Measurements from ENCODE around the gene HOMEZ.
A peak's percentile ranks its signal among the peaks of the same experiment; 100 is the strongest.
"Not testable (repeated sequence)": the region's sequence is repeated elsewhere in the genome, so short reads cannot be mapped to it uniquely, and the experiment has no call there.

The HOMEZ gene

DNA sequence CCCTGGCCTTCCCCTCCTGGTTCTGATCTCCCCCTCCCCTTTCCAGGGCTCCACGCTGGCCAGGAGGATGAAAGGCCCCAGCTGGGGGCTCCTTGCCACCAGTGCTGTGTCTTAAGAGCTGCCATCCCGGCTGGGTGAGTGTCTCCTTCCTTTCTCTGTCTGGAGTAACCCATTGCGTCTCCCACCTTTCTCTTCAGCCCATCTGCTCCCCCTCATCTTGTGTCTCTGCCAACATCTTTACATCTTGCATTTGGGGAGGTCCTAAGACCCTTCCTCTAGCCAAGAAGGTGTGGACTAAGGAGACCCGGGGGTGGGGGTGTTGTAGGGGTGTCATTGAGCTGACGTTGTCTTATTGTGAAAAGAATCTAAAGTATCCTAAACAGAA lies 21.2 kb upstream of the HOMEZ start:
- DNase-seq = no peak

DNA sequence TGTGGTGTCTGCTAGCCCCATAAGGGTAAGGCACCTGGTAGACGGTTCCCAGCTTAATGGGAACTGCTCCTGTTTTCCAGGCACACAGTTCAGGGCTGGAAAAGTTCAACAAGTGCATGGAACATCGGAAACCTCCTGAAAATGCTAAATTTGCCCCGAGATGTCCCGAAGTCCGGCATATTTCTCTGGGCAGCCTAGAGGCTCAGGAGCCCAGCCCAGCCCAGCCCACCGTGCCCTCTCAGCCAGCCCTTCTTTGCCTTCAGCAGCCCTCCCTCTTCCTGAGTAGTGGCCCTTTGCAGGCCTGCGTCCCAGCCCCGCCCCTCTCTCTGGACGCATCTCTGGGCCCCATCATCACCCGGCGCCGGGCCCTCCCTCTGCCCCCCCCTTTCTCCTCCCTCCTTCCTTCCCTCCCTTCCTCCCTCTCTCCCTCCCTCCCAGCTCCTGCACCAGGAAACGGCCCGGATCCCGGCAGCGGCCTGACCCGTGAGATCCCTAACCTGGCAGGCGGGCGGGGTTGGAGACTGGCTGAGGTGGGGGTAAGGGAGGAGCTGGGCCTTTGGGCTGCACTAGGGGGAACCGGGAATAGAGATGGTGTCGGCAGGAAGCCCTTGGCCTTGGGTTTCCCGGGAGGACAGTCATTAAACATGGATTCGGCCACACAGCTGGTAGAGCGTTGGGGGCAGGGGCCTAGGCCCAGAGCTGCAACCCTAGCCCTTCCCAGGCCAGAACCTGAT lies 20.6 kb upstream of the HOMEZ start, which contains the start of gene BCL2L2:
TSS of gene BCL2L2 (plus strand) at position 422 of the 734 bp plus-strand sequence. CDS start 935 bp downstream, outside the sequence.
- no peak for DNase-seq

DNA sequence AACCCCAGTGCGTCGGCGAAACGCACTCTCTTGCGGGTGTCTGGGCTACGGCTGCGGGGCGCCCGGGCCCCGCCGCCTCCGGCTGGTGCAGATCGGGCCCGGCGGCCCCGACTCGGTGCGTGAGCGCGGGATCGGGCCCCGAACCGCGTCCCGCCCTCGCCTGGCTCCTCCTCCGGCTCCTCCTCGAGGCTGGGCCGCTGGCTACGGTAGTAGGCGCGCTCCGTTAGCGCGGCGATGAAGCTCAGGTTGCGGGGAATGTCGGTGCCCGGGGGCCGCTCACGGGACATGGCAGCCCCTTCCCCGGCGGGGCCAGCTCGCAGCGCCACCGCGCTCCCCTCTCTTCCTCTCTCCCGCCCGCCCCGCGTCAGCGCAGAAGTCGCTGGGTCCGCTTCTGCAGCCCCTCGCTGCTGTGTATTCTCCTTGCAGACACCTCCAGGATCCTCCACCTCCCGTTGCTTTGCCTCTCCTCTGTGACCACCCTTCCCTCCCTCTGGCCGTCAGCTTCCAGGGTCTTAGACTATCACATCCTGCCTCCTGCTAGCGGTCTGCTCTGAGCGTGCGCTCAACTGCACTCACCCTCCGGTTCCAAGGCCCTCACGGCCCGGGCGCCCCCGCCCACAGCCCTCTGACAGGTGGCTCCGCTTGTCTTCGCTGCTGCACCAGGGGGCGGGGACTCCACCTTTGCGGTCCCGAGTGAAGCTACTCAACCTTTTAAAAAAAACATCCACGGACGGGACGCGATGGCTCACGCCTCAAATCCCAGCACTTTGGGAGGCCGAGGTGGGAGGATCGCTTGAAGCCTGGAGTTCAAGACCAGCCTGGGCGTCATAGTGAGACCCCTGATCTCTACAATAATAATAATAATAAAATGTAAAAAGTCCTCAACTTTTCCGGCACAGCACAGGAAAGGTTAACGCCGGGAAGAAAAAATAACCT lies 16.6 kb upstream of the HOMEZ start, which contains the start of gene PPP1R3E:
TSS of gene PPP1R3E (minus strand) at position 570 of the 936 bp plus-strand sequence. CDS start at position 287, 283 bp downstream.
- peak; percentile 95 for DNase-seq

DNA sequence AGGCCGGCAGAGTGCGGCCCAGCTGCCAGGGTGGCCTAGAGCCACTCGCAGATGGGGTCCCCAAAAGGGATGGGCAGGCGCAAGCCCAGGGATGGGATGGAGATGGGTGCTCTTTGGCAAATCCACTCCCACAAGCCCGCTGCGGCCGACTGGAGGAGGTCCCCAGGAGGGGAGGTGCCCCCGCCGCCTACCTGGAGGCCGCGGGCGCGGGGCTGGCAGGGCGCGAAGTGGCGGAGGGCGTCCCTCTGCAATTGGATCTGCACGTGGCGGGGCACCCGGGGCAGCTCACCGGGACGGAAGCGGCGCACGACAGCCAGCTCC lies 16.0 kb upstream of the HOMEZ start:
- DNase-seq = no peak

DNA sequence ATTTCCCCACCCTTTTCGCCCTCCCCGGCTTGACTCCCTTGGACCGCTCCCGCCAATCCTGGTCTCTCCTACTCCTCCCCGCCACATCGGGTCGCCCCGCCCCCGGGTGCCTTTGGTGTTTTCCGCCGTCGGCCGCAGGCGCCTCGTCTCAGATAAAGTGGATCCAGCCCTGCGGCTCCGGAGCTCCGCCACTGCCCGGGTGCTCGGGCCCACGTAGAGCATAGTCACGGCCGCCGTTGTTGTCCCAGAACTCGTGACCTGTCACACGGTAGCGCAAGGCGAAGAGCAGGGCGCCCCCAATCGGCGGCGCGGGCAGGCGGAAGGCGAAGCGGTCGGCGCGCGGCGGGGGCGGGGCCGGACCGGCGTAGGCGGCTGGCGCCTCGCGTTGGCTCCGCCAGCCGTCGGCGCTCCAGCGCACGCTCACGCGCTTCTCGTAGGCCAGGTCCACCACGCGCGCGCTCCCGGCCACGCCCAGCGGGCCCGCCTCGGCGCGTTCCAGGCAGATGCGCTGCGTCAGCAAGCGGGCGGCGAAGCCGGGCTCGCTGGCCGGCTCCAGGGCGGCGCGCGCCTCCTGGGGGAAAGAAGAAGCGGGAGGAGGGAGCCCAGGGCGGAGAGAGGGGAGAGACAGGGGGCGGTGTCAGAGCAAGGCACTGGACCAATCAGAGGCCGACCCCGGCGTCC lies 15.5 kb upstream of the HOMEZ start:
- DNase-seq = peak; percentile 99

DNA sequence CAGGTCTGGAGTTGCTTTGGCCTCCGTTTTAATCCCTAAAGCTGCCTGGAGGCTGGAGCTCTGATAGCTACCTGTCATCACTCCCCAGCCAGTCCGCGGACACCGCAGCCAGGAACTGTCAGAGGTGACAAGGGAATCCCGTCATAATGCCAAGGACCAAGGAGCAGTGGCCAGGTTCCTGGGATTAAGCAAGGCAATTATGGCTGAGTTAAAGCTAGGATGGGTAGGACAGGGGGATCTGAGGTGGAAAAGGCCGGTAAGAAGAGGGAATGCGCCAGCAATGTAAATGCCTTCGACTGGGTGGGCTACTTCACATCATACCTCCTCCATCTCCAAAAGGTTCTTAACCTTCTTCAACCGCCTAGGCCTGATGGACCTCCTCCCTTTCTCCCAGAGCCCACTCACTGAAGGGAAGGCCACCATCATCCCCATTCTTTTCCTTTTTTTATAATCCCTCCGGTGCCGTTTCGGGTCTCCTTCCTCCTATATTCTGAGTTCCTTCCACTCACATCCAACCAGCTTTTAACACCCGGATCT lies 14.8 kb upstream of the HOMEZ start:
- peak; percentile 68 for DNase-seq

DNA sequence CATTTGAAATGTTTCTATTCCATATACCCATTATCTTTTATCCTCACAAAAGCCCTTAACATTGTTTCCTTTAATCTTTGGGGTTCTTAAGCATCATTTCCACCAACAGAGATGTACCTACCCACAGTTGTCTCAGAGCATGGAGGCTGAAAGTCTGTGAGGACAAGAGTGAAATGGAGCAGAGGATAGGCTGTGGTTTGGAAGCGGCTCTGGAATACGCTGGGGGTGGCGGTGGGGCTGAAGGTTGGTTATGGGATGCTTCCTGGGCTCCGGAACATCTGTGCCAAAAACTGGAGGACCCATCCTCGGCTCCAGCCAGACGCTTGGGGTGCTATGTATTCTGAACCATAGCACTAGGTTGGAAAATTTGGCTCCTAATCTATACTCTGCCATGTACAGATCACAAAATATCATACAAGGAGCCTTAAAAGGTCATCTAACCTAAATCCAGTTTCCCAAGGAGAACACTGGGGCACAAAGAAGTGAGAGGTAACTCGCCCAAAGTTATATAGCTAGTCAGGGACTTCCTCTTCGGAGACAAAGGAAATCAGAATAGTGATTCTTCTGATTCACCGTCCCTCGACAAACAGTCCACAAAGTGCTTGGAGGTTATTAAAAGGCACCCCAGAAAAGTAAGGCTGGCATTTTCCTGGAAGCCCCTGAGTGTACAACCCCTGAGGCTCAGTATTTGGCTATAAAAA lies 14.2 kb upstream of the HOMEZ start:
- peak; percentile 59 for DNase-seq

DNA sequence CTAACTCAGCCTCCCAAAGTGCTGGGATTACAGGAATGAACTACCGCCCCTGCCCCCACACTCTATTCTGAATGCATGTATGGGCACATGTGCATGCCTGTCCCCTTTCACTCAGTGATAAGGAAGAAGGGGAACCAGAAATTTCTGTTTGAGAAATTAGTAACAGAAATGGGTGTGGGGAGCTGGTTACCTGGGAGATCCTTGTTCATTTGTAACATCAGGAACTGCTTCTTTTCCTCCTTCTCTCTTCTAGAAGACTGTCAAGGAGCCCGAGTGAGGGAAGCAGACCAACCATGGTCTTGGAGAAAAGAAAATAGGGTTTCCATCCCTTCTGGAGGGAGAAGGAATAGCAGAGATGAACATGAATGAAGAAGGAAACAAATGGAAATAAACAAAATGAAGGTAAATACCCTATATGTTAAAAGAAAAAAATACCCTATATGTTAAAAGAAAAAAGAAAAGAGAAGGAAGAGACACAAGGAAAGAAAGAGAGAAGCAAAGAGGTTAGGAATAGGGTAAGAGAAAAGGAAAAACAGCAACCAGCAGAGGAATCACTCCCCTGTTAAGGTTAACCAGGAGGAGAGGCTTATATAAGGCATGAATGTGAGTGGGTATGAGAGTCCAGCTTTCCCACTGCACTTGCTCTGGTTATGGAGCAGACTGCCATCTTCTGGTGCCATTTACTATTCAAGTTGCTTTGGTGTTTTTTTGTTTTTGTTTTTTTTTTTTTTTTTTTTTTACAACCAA lies 13.5 kb upstream of the HOMEZ start:
- DNase-seq = peak; percentile 57

DNA sequence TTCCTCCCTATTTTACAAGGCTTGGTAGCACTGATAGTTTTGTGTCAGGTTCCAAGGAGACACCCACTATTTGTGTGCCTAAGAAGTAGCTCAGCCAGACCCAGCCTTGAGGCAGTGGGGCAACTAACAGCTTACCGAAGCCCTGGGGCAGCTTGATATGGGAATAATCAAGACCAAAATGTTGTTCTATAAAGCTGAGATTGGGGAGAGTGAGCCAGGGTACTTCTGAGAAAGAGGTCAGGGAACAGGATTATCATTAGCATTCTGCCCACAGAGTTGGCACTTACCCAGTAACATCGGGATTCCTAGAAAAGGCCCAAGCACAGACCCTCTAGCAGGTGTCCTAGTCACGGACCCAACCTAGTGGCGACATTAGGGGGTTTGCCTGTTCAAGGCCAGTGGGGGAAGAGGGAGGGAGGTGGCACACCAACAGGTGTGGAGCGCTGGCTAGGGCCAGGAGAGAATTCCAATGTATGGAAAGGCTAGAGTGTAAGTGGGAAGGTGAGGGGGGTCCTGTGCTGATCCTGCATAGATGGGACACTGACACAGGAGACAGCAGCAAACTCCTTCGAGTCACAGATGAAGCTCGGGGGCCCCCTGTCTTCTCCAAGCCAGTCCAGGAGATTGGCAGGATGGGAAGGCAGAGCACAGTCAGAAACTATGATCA lies 11.8 kb upstream of the HOMEZ start:
- DNase-seq = peak; percentile 34

DNA sequence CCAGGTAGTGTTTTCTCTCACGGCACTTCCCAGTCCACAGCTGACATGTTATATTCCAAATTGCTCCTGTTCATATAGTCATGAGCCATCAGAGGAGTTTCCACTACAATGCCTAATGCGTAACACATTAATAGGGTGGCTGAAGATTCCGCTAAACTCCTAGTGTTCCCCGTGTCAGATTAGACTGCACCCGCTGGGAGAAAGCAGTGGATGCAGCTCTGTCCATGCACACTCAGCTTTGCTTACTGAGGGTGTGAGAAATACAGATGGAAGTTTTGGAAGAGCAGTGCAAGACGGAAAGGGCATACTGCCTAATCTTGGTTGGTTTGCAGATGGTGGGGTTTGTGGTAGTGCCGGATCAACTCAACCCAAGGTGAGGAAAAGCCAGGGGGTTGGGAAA lies 11.2 kb upstream of the HOMEZ start:
- no peak for DNase-seq

DNA sequence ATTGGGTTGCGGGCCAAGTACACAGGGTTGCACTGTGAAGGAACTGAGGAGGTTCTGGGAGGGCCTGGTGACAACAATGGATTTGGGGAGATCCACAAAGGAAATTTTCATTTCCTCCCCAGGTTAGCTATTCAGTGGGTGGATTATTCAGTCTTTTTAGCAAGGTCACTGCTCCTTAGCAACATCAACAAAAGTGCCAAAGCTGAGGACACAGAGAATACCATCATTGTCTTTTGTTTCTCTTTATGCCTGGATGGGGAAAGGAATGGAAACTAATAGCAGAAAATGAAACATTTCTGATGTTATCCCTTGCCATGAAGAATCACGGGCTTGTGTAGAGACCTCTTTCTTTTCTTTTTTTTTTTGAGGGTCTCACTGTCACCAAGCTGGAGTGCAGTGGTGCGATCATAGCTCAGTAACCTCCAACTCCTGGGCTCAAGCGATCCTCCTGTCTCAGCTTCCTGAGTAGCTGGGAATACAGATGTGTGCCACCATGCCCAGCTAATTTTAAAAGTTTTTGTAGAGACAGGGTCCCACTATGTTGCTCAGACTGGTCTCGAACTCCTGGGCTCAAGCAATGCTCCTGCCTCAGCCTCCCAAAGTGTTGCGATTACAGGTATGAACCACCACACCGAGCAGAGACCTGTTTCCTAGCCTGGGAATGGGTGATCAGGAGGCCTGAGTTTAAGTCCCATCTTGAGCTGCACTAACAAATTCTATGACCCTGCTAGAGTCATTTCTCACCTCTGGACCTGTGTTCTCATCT lies 10.3 kb upstream of the HOMEZ start:
- DNase-seq = no peak

DNA sequence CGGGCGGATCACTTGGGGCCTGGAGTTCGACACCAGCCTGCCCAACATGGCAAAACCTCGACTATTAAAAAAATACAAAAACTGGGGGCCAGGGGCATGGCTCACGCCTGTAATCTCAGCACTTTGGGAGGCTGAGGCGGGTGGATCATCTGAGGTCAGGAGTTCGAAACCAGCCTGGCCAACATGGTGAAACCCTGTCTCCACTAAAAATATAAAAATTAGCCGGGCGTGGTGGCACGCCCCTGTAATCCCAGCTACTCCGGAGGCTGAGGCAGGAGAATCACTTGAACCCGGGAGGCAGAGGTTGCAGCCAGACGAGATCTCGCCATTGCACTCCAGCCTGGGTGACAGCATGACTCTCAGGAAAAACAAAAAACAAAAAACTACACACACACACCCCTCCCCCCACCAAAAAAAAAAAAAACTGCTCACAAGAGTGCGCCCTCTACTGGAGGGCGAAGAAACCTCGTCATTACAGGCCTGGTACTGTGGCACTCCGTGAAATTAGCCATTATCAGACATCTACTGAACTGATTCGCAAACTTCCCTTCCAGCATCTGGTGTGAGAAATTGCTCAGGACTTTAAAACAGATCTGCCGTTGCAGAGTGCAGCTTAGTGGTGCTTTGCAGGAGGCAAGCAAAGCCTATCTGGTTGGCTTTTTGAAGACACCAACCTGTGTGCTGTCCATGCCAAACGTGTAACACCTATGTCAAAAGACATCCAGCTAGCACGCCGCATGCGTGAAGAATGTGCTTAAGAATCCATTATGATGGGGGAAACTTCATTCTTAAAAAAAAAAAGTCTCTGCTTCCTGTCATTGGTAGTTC lies 9.0 kb upstream of the HOMEZ start:
- DNase-seq = peak; percentile 82

DNA sequence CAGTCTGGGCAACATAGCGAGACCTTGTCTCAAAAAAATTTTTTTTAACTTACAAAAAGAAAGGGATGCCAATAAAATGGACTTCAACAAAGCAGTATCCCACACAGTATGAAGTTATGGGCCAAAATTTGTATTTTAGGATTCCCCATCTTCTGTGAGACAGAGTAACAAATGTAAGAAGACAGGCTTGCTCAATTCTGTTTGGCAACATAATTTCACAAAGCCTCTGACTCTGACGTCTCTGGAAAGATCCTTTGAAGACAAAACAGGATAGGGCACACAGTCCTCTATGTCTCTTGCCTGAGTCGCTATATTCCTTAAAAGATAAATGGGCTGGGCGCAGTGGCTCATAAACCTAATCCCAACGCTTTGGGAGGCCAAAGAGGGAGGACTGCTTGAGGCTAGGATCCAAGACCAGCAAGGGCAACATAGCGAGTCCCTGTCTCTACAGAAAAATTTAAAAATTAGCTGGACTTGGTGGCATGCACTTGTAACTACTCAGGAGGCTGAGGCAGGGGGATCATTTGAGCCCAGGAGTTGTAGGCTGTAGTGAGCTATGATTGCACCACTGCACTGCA lies 1.1 kb upstream of the HOMEZ start:
- DNase-seq = no peak

DNA sequence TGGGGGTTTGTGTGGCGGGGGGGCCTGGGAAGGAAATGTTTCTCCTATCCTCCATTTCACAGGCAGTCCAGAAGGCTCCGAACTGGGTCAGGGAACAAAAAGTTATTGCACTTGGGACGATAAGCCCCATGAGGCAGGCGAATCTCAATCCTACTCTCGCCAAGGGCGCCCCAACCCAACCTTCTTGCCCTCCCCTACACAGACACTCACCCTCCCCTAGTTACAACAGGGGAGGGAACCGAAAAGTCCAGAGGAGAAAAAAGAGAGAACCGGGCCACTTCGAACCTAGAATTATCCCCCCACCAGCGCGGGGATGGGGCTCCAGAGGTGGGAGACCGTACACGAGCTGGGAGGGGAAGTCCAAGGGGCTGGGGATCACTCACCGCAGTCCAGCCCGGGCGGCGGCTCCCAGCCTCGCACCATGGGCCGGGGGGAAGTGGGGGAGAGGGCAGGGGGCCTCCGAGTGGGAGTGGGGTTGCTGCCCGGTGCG lies 357 bp downstream of the HOMEZ start:
- no peak for DNase-seq

DNA sequence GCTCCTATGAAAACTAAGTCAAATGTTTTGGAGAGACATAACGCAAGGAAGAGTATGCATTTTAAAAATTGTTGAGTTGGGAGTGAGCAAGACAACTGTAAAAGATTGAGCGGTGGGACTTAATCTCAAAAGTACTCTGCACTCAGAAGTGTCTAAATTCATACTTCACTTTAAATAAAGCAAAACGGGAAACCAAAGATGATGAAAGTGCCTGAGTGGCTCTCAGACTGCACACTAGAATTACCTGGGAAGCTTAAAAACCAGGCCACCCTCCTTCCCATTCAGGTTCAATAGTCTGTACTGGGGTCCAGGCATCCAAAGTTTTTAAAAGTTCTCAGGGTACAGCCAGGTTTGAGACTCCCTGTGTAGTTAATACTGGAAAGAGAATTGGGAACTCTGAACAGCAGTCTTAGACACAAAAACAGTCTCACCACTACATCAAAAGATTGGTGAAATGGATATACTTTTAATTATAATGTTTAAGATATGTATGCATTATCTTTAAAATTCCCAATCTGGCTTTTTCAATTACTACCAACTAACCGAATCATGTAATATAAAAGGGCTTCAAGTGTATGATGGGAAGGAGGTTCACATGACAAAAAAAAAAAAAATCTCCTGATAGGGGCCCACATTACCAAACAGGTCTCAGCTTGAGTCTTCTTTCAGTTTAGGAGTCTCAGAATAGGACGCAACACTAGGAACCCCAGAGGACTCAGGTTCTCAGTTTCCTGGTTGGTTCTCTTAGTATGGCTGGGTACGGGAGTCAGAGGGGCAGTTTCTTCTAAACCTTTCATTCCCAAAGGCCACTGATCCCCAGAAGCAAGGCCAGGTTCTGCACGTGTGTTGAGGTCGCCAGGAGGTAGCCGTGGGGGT lies 1.0 kb downstream of the HOMEZ start:
- no peak for DNase-seq

DNA sequence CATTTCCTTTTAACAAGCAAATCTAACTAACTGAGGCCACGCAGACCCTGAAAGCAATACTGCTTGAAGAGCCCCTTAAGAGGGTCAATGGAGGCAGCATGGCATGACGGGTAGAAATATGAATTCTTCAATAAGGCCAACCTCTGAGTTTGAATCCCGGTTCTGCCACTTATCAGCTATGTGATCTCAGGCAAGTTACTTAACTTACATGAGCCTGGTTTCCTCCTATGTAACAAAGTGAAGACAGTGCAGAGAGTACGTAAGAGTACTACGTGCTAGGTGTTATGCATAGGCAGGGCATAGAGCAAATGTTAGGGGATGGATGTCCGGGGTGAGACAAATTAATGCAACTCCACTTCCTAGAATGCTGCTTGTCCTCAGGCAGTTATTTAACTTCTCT lies 4.7 kb downstream of the HOMEZ start:
- no peak for DNase-seq

DNA sequence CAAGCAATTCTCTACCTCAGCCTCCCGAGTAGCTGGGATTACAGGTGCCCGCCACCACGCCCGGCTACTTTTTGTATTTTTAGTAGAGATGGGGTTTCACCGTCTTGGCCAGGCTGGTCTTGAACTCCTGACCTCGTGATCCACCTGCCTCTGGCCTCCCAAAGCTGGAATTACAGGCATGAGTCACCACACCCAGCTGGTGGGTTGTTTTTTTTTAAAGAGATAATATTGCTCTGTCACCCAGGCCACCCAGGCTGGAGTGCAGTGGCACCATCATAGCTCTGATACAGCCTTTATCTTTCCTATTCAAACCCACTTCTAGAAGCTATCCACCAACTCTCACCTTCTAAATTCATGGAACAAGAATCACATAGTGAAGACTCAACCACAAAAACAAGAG lies 8.0 kb downstream of the HOMEZ start:
- not testable (repeated sequence) for DNase-seq

DNA sequence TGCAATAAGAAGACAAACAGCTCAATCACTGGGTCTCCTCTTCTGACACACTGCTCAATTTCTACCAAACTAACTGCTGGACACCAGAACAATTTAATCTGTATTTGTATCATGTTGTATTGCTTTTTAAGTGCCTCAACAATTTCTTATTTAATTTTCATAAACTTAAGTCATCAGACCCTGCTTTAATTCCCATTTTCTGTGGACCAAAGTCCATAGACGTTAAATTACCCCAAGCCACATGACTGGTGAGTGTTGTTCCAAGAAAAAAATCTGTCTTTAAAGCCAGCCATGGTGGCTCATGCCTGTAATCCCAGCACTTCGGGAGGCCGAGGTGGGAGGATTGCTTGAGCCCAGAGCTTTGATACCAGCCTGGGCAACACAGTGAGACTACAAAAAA lies 8.7 kb downstream of the HOMEZ start:
- DNase-seq = no peak
